Spleen (tissue), 11 donors: ENCODE data around the gene WDR72. TPM values are rescaled to one million over a fixed set of nuclear protein-coding genes. Genes with fewer than 3 reads are reported as not detected.

ENCODE experiments used
- DNase-seq: peaks from one replicate; pipeline ENCODE4 v3.0.0-alpha.2; 2020
- H3K27ac ChIP-seq, 8 donors: fragments of 200-600 bp; sonication (generic) in 7 of 8; 1 replicate in 4 of 8; 2 replicates in 4 of 8; pipeline versions ENCODE4 v1.5.0 to v1.8.0; 2016 to 2021; ENCODE audit warnings: inconsistent platforms in 4 of 8, mild to moderate bottlenecking in 4 of 8, moderate library complexity in 1 of 8
- H3K27me3 ChIP-seq, 7 donors: fragments of 200-600 bp; sonication (generic) in 6 of 7; replicated peaks in 1 of 7; 1 replicate in 4 of 7; 2 replicates in 3 of 7; pipeline versions ENCODE4 v1.5.0 to v1.8.0; 2016 to 2021; ENCODE audit warnings: inconsistent platforms in 3 of 7, mild to moderate bottlenecking in 1 of 7
- H3K36me3 ChIP-seq, 6 donors: fragments of 200-600 bp; sonication (generic) in 5 of 6; 1 replicate in 4 of 6; 2 replicates in 2 of 6; pipeline versions ENCODE4 v1.5.0 to v1.8.0; 2016 to 2021; ENCODE audit warnings: inconsistent platforms in 2 of 6
- H3K4me1 ChIP-seq, 6 donors: fragments of 200-600 bp; sonication (generic) in 5 of 6; 1 replicate in 3 of 6; 2 replicates in 3 of 6; pipeline versions ENCODE4 v1.5.0 to v1.8.0; 2016 to 2021; ENCODE audit warnings: inconsistent platforms in 3 of 6
- H3K4me3 ChIP-seq, 8 donors: fragments of 200-600 bp; sonication (generic) in 7 of 8; 1 replicate in 4 of 8; 2 replicates in 4 of 8; pipeline versions ENCODE4 v1.5.0 to v1.8.0; 2016 to 2021; ENCODE audit warnings: inconsistent platforms in 4 of 8, mild to moderate bottlenecking in 4 of 8, moderate library complexity in 2 of 8
- H3K9me3 ChIP-seq, 8 donors: fragments of 200-600 bp; sonication (generic) in 7 of 8; 1 replicate in 4 of 8; 2 replicates in 4 of 8; pipeline versions ENCODE4 v1.5.0 to v1.8.0; 2016 to 2021; ENCODE audit warnings: inconsistent platforms in 4 of 8
- POLR2A ChIP-seq, 3 donors: fragments of 450-650 bp; IDR thresholded peaks; one replicate each; pipeline ENCODE4 v1.5.1; 2017; ENCODE audit warnings: antibody characterized with exemption in 3 of 3, mild to moderate bottlenecking in 1 of 3
- POLR2AphosphoS5 ChIP-seq, 3 donors: sonication (generic); formaldehyde crosslinking; IDR thresholded peaks; one replicate each; pipeline ENCODE4 v1.5.1; 2017; ENCODE audit warnings: antibody characterized with exemption in 3 of 3
- WGBS, 5 donors: extraction: QIAGEN DNeasy Blood & Tissue Kit in 3 of 5; methylation state at CpG; one replicate each; pipeline versions ENCODE4 v1.1.5 to v1.1.7; 2013 to 2018; 5-methylcytosine and 5-hydroxymethylcytosine counted together
- intact Hi-C: fragments of 100-400 bp; cut with DNase I; formaldehyde crosslinking; loops from one replicate; pipeline ENCODE4 v1.15.0; 2023; ENCODE audit warnings: low total_unique reads
- polyA plus RNA-seq, 3 donors: library from polyadenylated mRNA; stranded (reverse); fragments of 200-250 nt; gene quantifications; one replicate each; pipeline ENCODE4 v1.2.1, GENCODE V29; 2013
- total RNA-seq, 7 donors: library from RNA; depleted of rRNA in 3 of 7; stranded (reverse); fragments of >200 nt in 3 of 7; fragmentation: NEBNext Ultra II Directional in 4 of 7; extraction: Animal tissue kit (Norgen Biotek cat#: 25700) in 4 of 7; gene quantifications; one replicate each; pipeline versions ENCODE4 v1.1.0 to v1.2.1, GENCODE V29; 2016 to 2021
- TF ChIP-seq, protein P1 (sequence below), 11 experiments: fragments of 200-600 bp in 7 of 11; fragments of 450-650 bp in 4 of 11; sonication (generic) in 4 of 11; IDR thresholded peaks in 8 of 11; conservative IDR thresholded peaks in 3 of 11; 1 replicate in 7 of 11; 2 replicates in 4 of 11; pipeline versions ENCODE4 v1.4.0 to v1.8.0; 2016 to 2021; ENCODE audit warnings: antibody characterized with exemption in 11 of 11, inconsistent platforms in 4 of 11, mild to moderate bottlenecking in 1 of 11
- donor health status: healthy with polysubstance abuse.
- donor health status: DM: no; HTN: no; CAD: no; lungs with moderate emphysema.
- donor health status: DM: no; HTN: no; CAD: no.
- donor health status: Bipolar disorder and iron deficiency.
- donor health status: healthy.
- donor health status: DM: no; HTN: no; CAD: no.
- donor health status: DM: yes; HTN: yes; CAD: no.

WDR72 gene
- total and polyA plus RNA-seq, 10 donors, result not detected

DNA sequence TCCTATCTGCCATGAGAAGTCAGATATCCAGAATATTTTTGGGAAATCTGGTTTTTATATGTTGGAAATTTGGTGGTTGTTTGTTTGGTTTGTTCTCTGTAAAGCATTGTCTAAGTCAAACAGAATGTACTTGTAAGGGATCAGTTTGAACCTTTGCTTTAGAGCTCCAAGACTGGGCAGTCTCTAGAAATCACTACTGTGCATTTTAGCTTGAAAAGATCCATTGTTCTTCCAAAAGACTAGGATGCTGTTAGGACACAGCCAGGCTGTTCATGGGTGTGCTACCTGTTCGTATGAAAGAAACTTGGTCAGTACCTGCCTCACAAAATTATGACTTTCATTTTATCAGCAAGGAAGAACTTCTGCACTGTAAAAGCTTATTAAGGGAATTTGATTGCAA, 182.6 kb downstream of the WDR72 start:
- no peaks in the 10 kb centered on the region for H3K36me3 ChIP-seq
- DNase-seq, result no peak
- H3K4me3 ChIP-seq, result no peak overlapping the region
- H3K4me1 ChIP-seq, result no peaks in the 10 kb centered on the region
- H3K27me3 ChIP-seq, result no peaks in the 10 kb centered on the region
- TF ChIP-seq, protein P1, sequence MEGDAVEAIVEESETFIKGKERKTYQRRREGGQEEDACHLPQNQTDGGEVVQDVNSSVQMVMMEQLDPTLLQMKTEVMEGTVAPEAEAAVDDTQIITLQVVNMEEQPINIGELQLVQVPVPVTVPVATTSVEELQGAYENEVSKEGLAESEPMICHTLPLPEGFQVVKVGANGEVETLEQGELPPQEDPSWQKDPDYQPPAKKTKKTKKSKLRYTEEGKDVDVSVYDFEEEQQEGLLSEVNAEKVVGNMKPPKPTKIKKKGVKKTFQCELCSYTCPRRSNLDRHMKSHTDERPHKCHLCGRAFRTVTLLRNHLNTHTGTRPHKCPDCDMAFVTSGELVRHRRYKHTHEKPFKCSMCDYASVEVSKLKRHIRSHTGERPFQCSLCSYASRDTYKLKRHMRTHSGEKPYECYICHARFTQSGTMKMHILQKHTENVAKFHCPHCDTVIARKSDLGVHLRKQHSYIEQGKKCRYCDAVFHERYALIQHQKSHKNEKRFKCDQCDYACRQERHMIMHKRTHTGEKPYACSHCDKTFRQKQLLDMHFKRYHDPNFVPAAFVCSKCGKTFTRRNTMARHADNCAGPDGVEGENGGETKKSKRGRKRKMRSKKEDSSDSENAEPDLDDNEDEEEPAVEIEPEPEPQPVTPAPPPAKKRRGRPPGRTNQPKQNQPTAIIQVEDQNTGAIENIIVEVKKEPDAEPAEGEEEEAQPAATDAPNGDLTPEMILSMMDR (IDR thresholded peaks at IDR 0.05 in 8 of 11, conservative IDR thresholded peaks at IDR 0.05 in 3 of 11), result no peak
- TF ChIP-seq POLR2A (IDR thresholded peaks at IDR 0.05), result no peak
- no peak for TF ChIP-seq POLR2AphosphoS5 (IDR thresholded peaks at IDR 0.05)
- no peaks in the 10 kb centered on the region for H3K9me3 ChIP-seq
- no peak overlapping the region for H3K27ac ChIP-seq
- intact Hi-C loops, result no loop called here
- WGBS, 5 donors, result 65 to 89% (median 77%) methylated on average over 1 of the region's 1 CpG

DNA sequence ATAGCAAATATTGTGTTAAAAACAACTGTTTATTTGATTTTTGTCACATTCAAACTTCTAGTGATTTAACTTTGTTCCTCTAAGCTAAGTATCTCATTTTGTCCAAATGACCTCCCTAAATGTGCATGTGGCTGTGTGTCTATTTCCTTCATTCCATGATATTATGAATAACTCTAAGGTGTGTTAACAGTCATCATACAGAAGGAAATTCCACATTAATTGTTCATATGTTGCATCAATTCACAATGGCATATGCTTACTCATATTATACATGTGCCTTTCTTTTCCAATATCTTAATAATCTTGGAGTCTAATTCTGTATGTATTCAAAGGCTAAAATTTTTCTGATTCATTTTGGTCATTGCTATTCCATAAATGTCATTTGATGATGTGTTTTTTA, 186.4 kb downstream of the WDR72 start:
- no peak overlapping the region for H3K27ac ChIP-seq
- H3K4me3 ChIP-seq, result no peak overlapping the region
- no peak for DNase-seq
- H3K4me1 ChIP-seq, result no peaks in the 10 kb centered on the region
- H3K36me3 ChIP-seq, result no peaks in the 10 kb centered on the region
- TF ChIP-seq POLR2AphosphoS5 (IDR thresholded peaks at IDR 0.05), result no peak
- TF ChIP-seq, protein P1 (IDR thresholded peaks at IDR 0.05 in 8 of 11, conservative IDR thresholded peaks at IDR 0.05 in 3 of 11), result no peak
- TF ChIP-seq POLR2A (IDR thresholded peaks at IDR 0.05), result no peak
- H3K27me3 ChIP-seq, result no peaks in the 10 kb centered on the region
- intact Hi-C loops, result no loop called here
- H3K9me3 ChIP-seq, result peaks cover 0 to 5% (median 0%) of the 10 kb centered on the region in 8 donors

DNA sequence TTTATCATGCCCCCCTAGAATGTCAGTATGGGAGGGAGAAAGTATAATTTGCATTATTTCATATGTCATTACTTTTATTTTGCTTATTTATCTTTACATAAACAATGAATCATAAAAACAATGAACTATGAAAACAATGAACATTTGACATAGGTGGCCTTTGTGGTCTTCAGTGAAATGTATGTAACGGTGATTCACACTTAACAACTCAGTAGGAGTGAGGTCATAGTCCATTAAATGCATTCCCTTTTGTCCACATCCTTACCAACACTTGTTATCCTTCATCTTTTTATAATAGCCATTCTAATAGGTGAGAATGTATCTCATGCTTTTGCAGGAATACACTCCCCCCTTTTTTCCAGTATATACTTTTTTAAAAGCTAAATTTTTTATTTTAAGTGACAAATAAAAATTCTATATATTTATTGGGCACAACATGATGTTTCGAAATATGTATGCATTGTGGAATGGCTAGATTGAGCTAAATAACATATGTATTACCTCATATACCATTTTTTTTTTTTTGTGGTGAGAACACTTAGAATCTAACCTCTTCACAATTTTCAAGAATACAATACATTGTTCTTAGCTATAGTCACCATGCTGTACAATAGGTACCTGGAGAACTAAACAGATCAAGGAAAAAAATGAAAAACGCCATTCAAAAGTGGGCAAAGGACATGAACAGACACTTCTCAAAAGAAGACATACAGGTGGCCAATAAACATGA, 189.5 kb downstream of the WDR72 start:
- Histone ChIP-seq H3K27ac (no peak overlapping the region), H3K4me3 (no peak overlapping the region), H3K4me1 (no peaks in the 10 kb centered on the region), H3K27me3 (no peaks in the 10 kb centered on the region), H3K36me3 (no peaks in the 10 kb centered on the region), H3K9me3 (peaks cover 0 to 5% (median 0%) of the 10 kb centered on the region in 8 donors)
- DNase-seq, result no peak
- TF ChIP-seq, protein P1 (IDR thresholded peaks at IDR 0.05 in 8 of 11, conservative IDR thresholded peaks at IDR 0.05 in 3 of 11), result no peak
- TF ChIP-seq POLR2A (IDR thresholded peaks at IDR 0.05) (no peak), POLR2AphosphoS5 (IDR thresholded peaks at IDR 0.05) (no peak)
- WGBS, 5 donors, result 71 to 87% (median 78%) methylated on average over 3 of the region's 3 CpGs
- intact Hi-C loops, result no loop called here

DNA sequence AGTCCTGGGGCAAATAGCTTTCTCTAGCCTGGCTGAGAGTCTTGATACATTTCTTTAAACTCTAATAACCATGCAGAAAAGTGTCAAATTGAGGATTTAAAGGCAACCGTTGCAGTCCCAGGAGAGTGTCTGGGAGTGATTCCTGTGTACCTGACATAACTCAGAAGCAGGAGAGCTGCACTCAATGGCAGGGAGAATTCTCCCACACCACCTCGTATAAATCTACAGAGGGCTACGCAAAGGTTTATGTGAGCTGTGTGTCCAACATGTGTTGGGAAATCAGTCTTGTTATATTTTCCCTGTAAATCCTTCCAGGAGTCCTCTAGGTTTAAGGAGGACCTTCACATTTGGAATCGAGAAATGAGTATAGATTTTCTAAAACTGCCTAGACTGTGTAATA, 192.6 kb downstream of the WDR72 start:
- DNase-seq, result no peak
- Histone ChIP-seq H3K4me3 (no peak overlapping the region), H3K36me3 (no peaks in the 10 kb centered on the region), H3K27ac (no peak overlapping the region), H3K27me3 (no peaks in the 10 kb centered on the region), H3K4me1 (no peaks in the 10 kb centered on the region), H3K9me3 (peaks cover 0 to 5% (median 0%) of the 10 kb centered on the region in 8 donors)
- 75 to 82% (median 77%) methylated on average over 4 of the region's 4 CpGs for WGBS, 5 donors
- intact Hi-C loops, result no loop called here
- TF ChIP-seq POLR2A (IDR thresholded peaks at IDR 0.05) (no peak), POLR2AphosphoS5 (IDR thresholded peaks at IDR 0.05) (no peak)
- TF ChIP-seq, protein P1 (IDR thresholded peaks at IDR 0.05 in 8 of 11, conservative IDR thresholded peaks at IDR 0.05 in 3 of 11), result no peak
